ENCODE measurements around the gene CDK6.
"Not testable (repeated sequence)": the region's sequence is repeated elsewhere in the genome, so short reads cannot be mapped to it uniquely, and the experiment has no call there.

Gene CDK6

DNA sequence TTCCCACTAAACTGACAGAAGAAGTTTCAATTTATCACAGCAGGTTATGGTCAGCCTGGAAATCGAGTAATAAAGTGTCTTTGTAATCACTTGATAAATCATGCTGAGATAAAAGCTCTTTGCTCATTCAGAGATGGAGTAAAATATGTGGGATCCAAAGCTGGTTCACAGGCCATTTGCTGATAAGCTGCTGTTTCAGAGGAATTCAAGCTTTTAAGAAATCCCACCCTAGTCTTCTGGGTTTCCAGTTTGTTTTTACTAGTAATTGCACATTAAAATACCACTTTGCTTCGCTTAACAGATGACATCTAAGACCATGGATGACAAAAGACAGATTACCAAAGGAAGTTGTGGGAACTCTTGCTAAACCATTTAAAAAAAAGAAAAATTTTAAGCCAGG lies 37.4 kb upstream of the CDK6 start:
- no peaks in the 10 kb centered on the region for H4K20me1 ChIP-seq (ENCODE audit: insufficient read depth, low read length)
- H3K27ac ChIP-seq (ENCODE audit: low read length) = no peak overlapping the region
- H3K9ac ChIP-seq (ENCODE audit: low read depth, low read length) = no peak overlapping the region
- no peaks in the 10 kb centered on the region for H3K4me1 ChIP-seq (ENCODE audit: insufficient read depth, low read length)
- H3K79me2 ChIP-seq (ENCODE audit: insufficient read depth, low read length) = no peaks in the 10 kb centered on the region
- H3K4me3 ChIP-seq (ENCODE audit: low read depth in 1 of 2, low read length in 2 of 2) = no peak overlapping the region
- no peak overlapping the region for H3K4me2 ChIP-seq (ENCODE audit: insufficient read depth, low read length)
- peaks cover 13% of the 10 kb centered on the region; the same call in 1 of the 2 replicates for H3K36me3 ChIP-seq (ENCODE audit: insufficient read depth, low read length)
- no peaks in the 10 kb centered on the region for H3K9me3 ChIP-seq (ENCODE audit: insufficient read depth, low read length, severe bottlenecking)
- ATAC-seq (ENCODE audit: insufficient read depth, low read depth) (no peak), DNase-seq (no peak)
- no peak for TF ChIP-seq EZH2 (IDR thresholded peaks at IDR 0.05; ENCODE audit: borderline replicate concordance, low read depth, low read length, severe bottlenecking)
- H2AFZ ChIP-seq (ENCODE audit: low read depth, low read length) = no peak overlapping the region
- H3K27me3 ChIP-seq (ENCODE audit: insufficient read depth, low read length, poor library complexity) = no peaks in the 10 kb centered on the region

DNA sequence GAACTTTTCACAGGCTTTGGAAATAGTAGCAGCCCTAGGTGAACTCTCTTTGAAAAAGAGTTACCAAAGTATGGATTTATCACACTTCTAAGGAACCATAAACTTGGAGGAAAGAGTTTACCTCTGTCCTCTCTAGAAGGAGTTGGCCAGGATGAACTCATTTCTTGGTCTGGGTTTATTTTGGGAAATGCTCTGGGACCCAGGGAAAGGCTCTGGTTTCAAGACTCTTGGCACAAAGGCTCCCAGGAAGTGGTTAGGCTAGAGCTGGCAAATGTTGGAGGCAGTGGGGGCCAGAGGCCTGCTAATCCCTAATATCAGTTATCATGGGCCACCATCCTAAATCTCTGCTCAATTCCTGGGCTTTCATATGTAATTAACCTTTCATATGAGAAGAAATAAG lies 36.3 kb upstream of the CDK6 start:
- no peaks in the 10 kb centered on the region for H4K20me1 ChIP-seq (ENCODE audit: insufficient read depth, low read length)
- TF ChIP-seq, protein P1, sequence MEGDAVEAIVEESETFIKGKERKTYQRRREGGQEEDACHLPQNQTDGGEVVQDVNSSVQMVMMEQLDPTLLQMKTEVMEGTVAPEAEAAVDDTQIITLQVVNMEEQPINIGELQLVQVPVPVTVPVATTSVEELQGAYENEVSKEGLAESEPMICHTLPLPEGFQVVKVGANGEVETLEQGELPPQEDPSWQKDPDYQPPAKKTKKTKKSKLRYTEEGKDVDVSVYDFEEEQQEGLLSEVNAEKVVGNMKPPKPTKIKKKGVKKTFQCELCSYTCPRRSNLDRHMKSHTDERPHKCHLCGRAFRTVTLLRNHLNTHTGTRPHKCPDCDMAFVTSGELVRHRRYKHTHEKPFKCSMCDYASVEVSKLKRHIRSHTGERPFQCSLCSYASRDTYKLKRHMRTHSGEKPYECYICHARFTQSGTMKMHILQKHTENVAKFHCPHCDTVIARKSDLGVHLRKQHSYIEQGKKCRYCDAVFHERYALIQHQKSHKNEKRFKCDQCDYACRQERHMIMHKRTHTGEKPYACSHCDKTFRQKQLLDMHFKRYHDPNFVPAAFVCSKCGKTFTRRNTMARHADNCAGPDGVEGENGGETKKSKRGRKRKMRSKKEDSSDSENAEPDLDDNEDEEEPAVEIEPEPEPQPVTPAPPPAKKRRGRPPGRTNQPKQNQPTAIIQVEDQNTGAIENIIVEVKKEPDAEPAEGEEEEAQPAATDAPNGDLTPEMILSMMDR (IDR thresholded peaks at IDR 0.05; ENCODE audit: borderline replicate concordance, extremely low read depth, low read length, poor library complexity, severe bottlenecking) = no peak
- TF ChIP-seq EZH2 (IDR thresholded peaks at IDR 0.05; ENCODE audit: borderline replicate concordance, low read depth, low read length, severe bottlenecking) = no peak
- H3K9ac ChIP-seq (ENCODE audit: low read depth, low read length) = no peak overlapping the region
- H3K4me2 ChIP-seq (ENCODE audit: insufficient read depth, low read length) = no peak overlapping the region
- no peaks in the 10 kb centered on the region for H3K9me3 ChIP-seq (ENCODE audit: insufficient read depth, low read length, severe bottlenecking)
- no peak overlapping the region for H3K27ac ChIP-seq (ENCODE audit: low read length)
- peaks cover 22% of the 10 kb centered on the region for H3K36me3 ChIP-seq (ENCODE audit: insufficient read depth, low read length)
- H2AFZ ChIP-seq (ENCODE audit: low read depth, low read length) = no peak overlapping the region
- ATAC-seq (ENCODE audit: insufficient read depth, low read depth) (no peak), DNase-seq (no peak)
- H3K4me3 ChIP-seq (ENCODE audit: low read depth in 1 of 2, low read length in 2 of 2) = no peak overlapping the region
- no peaks in the 10 kb centered on the region for H3K4me1 ChIP-seq (ENCODE audit: insufficient read depth, low read length)
- H3K27me3 ChIP-seq (ENCODE audit: insufficient read depth, low read length, poor library complexity) = no peaks in the 10 kb centered on the region
- H3K79me2 ChIP-seq (ENCODE audit: insufficient read depth, low read length) = no peaks in the 10 kb centered on the region

DNA sequence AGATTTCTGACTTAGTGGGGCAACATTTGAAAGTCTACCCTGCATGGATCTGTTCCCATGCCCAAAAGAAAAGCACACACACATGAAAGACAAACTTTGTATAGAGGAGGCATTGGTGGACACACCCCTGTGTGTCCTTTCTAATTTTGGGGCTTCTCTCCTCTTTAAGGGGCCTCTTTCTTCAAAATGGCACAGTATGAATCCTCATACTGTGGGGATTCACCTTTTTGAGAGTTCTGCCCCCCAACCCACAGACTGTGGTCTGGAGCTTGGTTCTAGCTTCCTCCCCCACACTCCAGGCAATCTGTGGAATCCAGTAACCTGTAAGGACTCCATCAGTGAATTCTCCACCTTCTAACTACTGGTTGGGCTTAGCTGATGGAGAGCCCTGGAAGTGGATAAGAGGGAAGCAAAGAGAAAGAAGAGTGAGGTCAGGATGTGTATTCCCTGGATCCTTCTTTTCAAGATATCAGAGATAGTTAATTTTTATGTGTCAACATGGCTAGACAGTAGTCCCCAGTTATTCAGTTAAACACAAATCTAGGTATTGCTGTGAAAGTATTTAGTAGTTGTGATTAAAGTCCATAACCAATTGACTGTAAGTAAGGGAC lies 32.4 kb upstream of the CDK6 start:
- no peaks in the 10 kb centered on the region for H3K9me3 ChIP-seq (ENCODE audit: insufficient read depth, low read length, severe bottlenecking)
- no peaks in the 10 kb centered on the region for H4K20me1 ChIP-seq (ENCODE audit: insufficient read depth, low read length)
- no peaks in the 10 kb centered on the region for H3K4me1 ChIP-seq (ENCODE audit: insufficient read depth, low read length)
- H3K27me3 ChIP-seq (ENCODE audit: insufficient read depth, low read length, poor library complexity) = no peaks in the 10 kb centered on the region
- no peak for TF ChIP-seq EZH2 (IDR thresholded peaks at IDR 0.05; ENCODE audit: borderline replicate concordance, low read depth, low read length, severe bottlenecking)
- TF ChIP-seq, protein P1 (IDR thresholded peaks at IDR 0.05; ENCODE audit: borderline replicate concordance, extremely low read depth, low read length, poor library complexity, severe bottlenecking) = no peak
- no peaks in the 10 kb centered on the region for H3K79me2 ChIP-seq (ENCODE audit: insufficient read depth, low read length)
- H3K4me2 ChIP-seq (ENCODE audit: insufficient read depth, low read length) = no peak overlapping the region
- no peak overlapping the region for H3K27ac ChIP-seq (ENCODE audit: low read length)
- H3K9ac ChIP-seq (ENCODE audit: low read depth, low read length) = no peak overlapping the region
- DNase-seq (no peak), ATAC-seq (ENCODE audit: insufficient read depth, low read depth) (0 out of 3 replicates have a peak, but pooled peaks have one; percentile 9)
- H3K4me3 ChIP-seq (ENCODE audit: low read depth in 1 of 2, low read length in 2 of 2) = no peak overlapping the region
- H3K36me3 ChIP-seq (ENCODE audit: insufficient read depth, low read length) = peaks cover 16% of the 10 kb centered on the region
- H2AFZ ChIP-seq (ENCODE audit: low read depth, low read length) = no peak overlapping the region

DNA sequence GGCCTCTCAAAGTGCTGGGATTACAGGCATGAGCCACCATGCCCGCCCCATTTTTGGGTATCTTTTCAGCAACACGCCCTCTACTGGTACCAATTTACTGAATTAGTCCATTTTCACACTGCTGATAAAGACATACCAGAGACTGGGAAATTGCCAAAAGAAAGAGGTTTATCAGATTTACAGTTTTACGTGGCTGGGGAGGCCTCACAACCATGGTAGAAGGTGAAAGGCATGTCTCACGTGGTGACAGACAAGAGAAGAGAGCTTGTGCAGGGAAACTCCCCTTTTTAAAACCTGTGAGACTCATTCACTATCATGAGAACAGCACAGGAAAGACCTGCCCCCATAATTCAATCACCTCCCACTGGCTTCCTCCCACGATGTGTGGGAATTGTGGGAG lies 27.8 kb upstream of the CDK6 start:
- H3K79me2 ChIP-seq (ENCODE audit: insufficient read depth, low read length); ATAC-seq (ENCODE audit: insufficient read depth, low read depth); H3K27ac ChIP-seq (ENCODE audit: low read length); H3K9me3 ChIP-seq (ENCODE audit: insufficient read depth, low read length, severe bottlenecking); H3K9ac ChIP-seq (ENCODE audit: low read depth, low read length); H3K4me3 ChIP-seq (ENCODE audit: low read depth in 1 of 2, low read length in 2 of 2); H2AFZ ChIP-seq (ENCODE audit: low read depth, low read length); DNase-seq; H3K4me1 ChIP-seq (ENCODE audit: insufficient read depth, low read length); H3K4me2 ChIP-seq (ENCODE audit: insufficient read depth, low read length); H3K27me3 ChIP-seq (ENCODE audit: insufficient read depth, low read length, poor library complexity); H4K20me1 ChIP-seq (ENCODE audit: insufficient read depth, low read length): not testable (repeated sequence)
- TF ChIP-seq, protein P1 (IDR thresholded peaks at IDR 0.05; ENCODE audit: borderline replicate concordance, extremely low read depth, low read length, poor library complexity, severe bottlenecking) = peak; percentile 32
- peaks cover 27% of the 10 kb centered on the region for H3K36me3 ChIP-seq (ENCODE audit: insufficient read depth, low read length)
